Astrocyte of the spinal cord (primary cell): Measurements from ENCODE around the gene RARRES1.

Experiments used
- DNase-seq: peaks from one replicate; pipeline ENCODE4 v3.0.0; 2011; ENCODE audit warnings: low read depth, low spot score
- H3K4me3 ChIP-seq: 2 replicates; pipeline ENCODE4 v1.5.1; 2011; ENCODE audit warnings: low read depth, mild to moderate bottlenecking, low read length, moderate library complexity
- CTCF ChIP-seq: IDR thresholded peaks from 2 replicates; pipeline ENCODE4 v1.5.1; 2012; ENCODE audit warnings: low read depth, mild to moderate bottlenecking, low read length, inconsistent platforms
- in situ Hi-C: cut with HindIII; loops from 2 replicates; pipeline ENCODE4 v1.10.0; 2017; ENCODE audit warnings: low sequenced_read_pairs

The RARRES1 gene

GRCh38 chr3:158750016-158750415, 17.8 kb upstream of the RARRES1 start:
- no peak overlapping the region for H3K4me3 ChIP-seq
- no peak for TF ChIP-seq CTCF
- DNase-seq, result no peak
- in situ Hi-C loops, result no loop called here

GRCh38 chr3:158749526-158749925, 17.3 kb upstream of the RARRES1 start:
- no peak overlapping the region for H3K4me3 ChIP-seq
- in situ Hi-C loops, result no loop called here
- no peak for TF ChIP-seq CTCF
- no peak for DNase-seq

- in situ Hi-C loops, result no loop called here
- no peak for TF ChIP-seq CTCF
- H3K4me3 ChIP-seq, result no peak overlapping the region
- DNase-seq, result no peak
These were observed 16.1 kb upstream of the RARRES1 start for GRCh38 chr3:158748237-158748828.

GRCh38 chr3:158747417-158747816, 15.2 kb upstream of the RARRES1 start:
- in situ Hi-C loops, result no loop called here
- H3K4me3 ChIP-seq, result no peak overlapping the region
- no peak for DNase-seq
- no peak for TF ChIP-seq CTCF

- no peak overlapping the region for H3K4me3 ChIP-seq
- no peak for DNase-seq
- TF ChIP-seq CTCF, result no peak
- in situ Hi-C loops, result no loop called here
These were observed 13.3 kb upstream of the RARRES1 start for GRCh38 chr3:158745551-158745950.

GRCh38 chr3:158744567-158745288, 12.5 kb upstream of the RARRES1 start:
- no peak for TF ChIP-seq CTCF
- DNase-seq, result no peak
- H3K4me3 ChIP-seq, result no peak overlapping the region
- in situ Hi-C loops, result no loop called here
